ENCODE measurements around the gene CGB8.
"Not testable (repeated sequence)": the region's sequence is repeated elsewhere in the genome, so short reads cannot be mapped to it uniquely, and the experiment has no call there.

Gene CGB8

DNA sequence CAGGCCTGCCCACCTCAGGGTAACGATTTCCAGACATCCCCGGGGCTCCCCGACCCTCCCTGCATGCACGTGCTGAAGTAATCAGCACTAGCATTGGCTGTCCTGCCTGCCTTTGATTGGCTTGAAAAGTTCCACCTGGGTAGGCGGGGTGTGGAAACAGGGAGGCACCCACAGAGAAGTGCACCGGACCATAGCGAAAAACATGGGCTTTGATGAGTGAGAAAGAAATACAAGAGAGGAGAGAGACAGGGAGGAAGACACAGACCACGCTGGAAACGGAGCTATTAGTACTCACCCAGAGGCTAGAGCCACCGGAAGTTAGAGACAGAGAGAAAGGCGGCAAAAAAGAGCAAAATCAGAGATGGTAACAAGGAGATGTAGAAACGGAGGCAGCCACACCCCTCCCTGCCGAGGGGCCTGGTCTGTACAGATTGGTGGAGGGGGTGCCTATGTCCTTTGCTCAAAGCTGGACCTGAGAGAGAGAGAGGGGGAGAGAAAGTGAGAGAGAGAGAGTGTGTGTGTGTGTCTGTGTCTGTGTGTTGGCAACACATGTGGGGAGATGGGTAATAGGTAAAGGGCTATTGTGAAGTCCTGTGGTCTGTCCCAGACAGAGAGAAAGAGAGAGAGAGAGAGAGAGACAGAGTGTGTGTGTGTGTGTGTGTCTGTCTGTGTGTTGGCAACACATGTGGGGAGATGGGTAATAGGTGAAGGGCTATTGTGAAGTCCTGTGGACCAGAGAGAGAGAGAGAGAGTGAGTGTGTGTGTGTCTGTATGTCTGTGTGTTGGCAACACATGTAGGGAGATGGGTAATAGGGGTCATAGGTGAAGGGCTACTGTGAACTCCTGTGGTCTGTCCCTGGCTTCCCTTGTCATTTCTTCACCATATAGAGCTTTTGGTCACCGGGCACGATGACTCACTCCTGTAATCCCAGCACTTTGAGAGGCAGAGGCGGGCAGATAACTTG, 27.7 kb downstream of the CGB8 start:
- no peak overlapping the region for H3K4me3 ChIP-seq (ENCODE audit: low read depth, low read length)
- TF ChIP-seq, protein P1, sequence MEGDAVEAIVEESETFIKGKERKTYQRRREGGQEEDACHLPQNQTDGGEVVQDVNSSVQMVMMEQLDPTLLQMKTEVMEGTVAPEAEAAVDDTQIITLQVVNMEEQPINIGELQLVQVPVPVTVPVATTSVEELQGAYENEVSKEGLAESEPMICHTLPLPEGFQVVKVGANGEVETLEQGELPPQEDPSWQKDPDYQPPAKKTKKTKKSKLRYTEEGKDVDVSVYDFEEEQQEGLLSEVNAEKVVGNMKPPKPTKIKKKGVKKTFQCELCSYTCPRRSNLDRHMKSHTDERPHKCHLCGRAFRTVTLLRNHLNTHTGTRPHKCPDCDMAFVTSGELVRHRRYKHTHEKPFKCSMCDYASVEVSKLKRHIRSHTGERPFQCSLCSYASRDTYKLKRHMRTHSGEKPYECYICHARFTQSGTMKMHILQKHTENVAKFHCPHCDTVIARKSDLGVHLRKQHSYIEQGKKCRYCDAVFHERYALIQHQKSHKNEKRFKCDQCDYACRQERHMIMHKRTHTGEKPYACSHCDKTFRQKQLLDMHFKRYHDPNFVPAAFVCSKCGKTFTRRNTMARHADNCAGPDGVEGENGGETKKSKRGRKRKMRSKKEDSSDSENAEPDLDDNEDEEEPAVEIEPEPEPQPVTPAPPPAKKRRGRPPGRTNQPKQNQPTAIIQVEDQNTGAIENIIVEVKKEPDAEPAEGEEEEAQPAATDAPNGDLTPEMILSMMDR (IDR thresholded peaks at IDR 0.05; ENCODE audit: low read depth, low read length) = no peak
- DNase-seq (ENCODE audit: low read depth, low spot score) = no peak
- in situ Hi-C loops (cut with HindIII; ENCODE audit: low sequenced_read_pairs) = no loop called here

DNA sequence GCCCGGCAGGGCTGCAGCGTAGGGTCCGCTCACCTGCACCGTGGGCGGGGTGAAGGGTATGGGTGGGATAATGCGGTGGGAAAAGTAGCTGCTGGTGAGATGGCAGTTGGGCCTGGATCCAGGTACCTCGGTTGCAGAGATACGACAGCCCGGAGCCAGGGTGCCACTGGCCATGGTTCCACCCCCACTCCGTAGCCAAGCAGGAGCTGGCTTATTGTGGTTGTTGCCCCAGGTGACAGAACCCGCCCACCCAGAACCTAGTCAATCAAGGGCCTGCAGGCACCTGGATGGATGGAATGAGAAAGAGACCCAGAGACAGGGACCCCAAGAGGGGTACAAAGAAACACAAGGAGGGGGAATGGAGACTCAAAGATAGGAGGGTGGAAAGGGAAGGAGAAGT, 28.6 kb downstream of the CGB8 start:
- no peak for DNase-seq (ENCODE audit: low read depth, low spot score)
- TF ChIP-seq, protein P1 (IDR thresholded peaks at IDR 0.05; ENCODE audit: low read depth, low read length) = no peak
- no peak overlapping the region for H3K4me3 ChIP-seq (ENCODE audit: low read depth, low read length)
- in situ Hi-C loops (cut with HindIII; ENCODE audit: low sequenced_read_pairs) = no loop called here

DNA sequence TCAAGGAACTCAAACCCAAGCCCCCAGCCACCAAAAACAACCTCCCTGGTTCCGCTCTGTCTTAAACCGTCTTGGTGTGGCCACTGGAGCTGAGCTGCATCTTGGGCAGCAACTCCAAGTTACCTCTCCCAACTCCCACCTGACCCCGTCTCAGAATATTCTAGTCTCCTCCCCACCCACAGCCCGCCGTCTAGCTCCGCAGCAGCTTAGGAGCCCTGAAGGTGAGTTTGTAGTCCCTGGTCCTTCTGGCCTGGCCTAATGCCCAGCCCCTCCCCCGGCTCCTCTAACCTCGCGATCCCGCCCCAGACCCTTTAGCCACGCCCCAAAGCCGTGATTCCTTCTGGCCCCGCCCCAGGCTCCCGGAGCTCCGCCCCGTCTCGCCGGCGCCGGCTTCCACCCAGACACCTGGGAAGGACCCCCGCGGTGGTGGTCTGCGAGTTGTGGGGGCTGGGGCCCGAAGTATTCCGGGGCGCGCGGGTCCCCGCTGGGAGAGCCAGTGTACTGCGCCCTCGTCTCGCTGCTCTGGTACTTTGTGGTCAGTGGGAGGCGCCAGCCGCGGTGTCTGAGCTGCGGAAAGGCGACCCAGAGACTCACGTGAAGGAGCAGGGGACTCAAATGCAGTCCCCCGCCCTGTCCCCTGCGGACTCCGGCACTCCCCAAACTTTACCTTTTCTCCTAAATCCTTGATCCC, 29.5 kb downstream of the CGB8 start:
- TF ChIP-seq, protein P1 (IDR thresholded peaks at IDR 0.05; ENCODE audit: low read depth, low read length) = no peak
- no peak for DNase-seq (ENCODE audit: low read depth, low spot score)
- in situ Hi-C loops (cut with HindIII; ENCODE audit: low sequenced_read_pairs) = no loop called here
- no peak overlapping the region for H3K4me3 ChIP-seq (ENCODE audit: low read depth, low read length)

DNA sequence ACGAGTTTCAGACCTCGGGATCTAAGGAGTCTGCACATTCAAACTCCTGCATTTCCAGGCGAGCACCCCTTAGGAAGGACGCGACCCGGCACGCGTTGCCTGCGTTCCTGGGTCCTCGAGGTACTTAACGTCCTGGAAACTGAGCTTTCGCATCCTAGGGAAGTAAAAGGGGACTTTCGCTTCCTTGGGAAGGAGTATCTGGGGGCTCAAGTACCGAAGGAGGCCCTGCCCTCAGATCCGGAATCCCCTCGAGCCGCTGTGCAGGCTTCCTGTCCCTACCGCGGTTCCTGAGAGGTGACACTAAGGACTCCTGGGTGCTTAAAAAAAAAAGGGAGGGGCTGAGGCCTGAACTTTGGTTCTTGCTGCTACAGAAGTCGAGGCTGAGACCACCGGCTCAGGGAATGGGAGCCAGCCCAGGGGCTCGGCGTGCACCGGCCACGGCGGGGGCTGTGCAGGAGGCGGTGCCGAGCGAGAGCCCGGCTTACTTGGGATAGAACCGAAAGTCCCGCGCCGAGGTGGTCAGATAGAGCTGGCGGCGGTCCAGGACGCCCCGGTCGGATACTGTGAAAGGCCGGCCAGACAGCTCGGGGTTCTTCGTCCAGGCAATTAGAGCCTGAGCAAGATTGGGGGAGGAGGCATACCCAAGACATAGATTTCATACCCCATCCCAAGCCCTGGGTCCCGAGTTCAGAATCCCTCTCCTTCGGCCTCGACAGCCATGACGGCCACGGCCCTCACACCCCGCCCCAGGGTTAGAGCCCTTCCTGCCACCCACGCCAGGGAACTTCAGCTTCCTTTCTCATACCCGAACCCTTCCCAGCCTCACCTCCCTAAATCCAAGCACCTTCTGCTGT, 30.3 kb downstream of the CGB8 start:
- peak overlapping the region; percentile 24 for H3K4me3 ChIP-seq (ENCODE audit: low read depth, low read length)
- in situ Hi-C loops (cut with HindIII; ENCODE audit: low sequenced_read_pairs); DNase-seq (ENCODE audit: low read depth, low spot score): not testable (repeated sequence)

DNA sequence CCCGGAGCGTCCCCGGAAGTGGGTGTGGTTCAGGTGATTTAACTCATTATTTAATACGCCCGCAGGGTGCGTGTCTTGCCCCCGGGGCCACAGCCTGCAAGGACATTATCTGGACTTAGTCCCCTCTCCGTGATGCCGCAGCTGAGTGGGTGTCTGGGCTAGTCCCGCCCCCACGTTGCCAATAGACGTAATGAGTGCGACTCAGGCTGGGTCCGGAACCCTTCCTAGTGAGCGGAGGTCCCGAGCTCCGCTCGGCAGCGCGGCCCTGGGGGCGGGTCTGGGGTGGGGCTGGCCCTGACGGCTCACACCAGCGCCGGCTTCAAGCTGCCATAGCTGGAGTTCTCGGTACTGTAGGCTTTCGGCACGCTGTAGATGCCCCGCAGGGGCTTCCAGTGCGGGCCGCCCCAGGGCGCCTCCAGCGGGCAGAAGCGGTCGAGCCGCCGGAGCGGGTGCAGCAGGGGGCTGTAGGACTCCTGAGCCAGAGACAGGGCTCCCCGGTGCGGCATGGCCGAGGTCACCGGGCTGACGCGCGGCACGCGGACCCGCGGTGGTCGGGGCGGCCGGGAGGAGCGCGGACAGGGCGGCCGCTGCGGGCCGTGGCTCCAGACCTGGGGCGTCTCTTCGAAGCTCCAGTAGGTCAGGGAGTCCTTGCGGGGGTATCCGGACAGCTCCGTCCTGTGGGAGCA, 31.1 kb downstream of the CGB8 start:
- TF ChIP-seq, protein P1 (IDR thresholded peaks at IDR 0.05; ENCODE audit: low read depth, low read length) = peak; percentile 60
- peak overlapping the region; percentile 24 for H3K4me3 ChIP-seq (ENCODE audit: low read depth, low read length)
- in situ Hi-C loops (cut with HindIII; ENCODE audit: low sequenced_read_pairs) = no loop called here
- peak; percentile 57 for DNase-seq (ENCODE audit: low read depth, low spot score)

DNA sequence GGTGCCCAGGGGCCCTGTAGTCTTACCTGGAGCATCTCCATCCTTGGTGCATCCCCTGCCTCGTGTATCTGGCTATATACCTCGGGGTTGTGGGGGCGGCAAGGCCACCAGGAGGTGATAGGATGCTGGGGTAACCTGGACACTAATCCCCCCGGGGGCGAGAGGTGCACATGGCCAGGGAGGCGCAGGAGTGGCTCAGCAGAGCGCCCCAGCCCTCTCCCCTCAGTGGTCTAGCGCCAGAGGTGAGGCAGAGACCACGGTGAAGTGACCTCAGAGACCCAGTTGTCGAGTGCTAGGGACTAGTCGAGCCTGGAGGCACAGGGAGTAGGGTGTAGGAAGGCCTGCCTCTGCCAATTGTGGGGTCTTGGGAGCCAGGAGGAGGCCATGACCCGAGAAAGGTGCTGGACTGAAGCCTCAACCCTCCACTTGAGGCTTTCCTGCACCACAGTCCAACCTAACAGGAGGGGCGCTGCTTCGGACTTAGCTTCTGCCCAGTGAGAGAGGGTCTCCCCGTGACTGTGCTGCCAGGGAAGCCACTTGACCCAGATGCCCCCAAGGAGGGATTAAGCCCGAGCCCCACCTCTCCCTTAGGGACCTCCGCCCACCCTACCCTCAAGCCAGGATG, 31.8 kb downstream of the CGB8 start, which contains the start of gene LHB:
LHB (minus strand) TSS at position 51 of the 625 bp plus-strand sequence; CDS start at position 41, 10 bp downstream.
- TF ChIP-seq, protein P1 (IDR thresholded peaks at IDR 0.05; ENCODE audit: low read depth, low read length) = no peak
- DNase-seq (ENCODE audit: low read depth, low spot score) = no peak
- in situ Hi-C loops (cut with HindIII; ENCODE audit: low sequenced_read_pairs) = no loop called here
- peak within 1 kb of the TSS; percentile 24 for H3K4me3 ChIP-seq (ENCODE audit: low read depth, low read length)
